NCI-H2227 treated with DMSO at 0.1 percent for 48 hours (cell line): Measurements from ENCODE around the gene TBRG4.
A peak's percentile ranks its signal among the peaks of the same experiment; 100 is the strongest.

ENCODE experiments used
- DNase-seq: peaks from one replicate; lab custom pipeline; 2025; lab: John Stamatoyannopoulos, UW

The TBRG4 gene

DNA sequence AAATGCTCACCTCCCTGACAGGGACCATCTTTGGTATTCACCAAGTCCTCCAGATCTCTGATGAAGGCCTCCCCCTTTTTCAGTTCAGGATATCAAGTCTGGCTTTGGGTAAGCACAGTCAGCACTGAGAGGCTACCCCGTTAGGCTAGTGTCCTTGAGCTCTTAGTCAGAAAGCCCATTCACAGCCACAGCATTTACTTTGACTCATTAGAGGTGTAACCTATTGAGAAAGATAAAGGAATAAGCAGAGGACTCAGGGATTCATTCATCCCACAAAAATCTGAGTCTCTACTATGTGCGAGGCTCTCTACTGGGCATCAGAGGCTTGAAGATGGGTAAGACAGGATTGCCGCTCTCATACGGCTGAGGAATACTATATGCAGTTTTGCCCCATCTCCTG lies 32.1 kb upstream of the TBRG4 start:
- no peak for DNase-seq

DNA sequence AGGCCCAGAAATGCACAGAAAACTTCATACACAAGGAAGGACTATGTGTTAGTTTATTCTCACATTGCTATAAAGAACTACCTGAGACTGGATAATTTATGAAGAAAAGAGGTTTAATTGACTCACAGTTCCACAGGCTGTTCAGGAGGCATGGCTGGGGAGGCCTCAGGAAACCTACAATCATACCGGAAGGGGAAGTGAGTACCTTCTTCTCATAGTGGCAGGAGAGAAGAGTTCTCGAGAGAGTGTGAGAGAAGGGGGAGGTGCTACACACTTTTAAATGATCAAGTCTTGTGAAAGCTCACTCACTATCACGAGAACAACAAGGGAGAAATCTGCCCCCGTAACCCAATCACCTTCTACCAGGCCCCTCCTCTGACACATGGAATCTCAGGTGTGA lies 29.3 kb upstream of the TBRG4 start:
- DNase-seq, result no peak

GRCh38 chr7:45138433-45139267 lies 27.2 kb upstream of the TBRG4 start:
- no peak for DNase-seq

DNA sequence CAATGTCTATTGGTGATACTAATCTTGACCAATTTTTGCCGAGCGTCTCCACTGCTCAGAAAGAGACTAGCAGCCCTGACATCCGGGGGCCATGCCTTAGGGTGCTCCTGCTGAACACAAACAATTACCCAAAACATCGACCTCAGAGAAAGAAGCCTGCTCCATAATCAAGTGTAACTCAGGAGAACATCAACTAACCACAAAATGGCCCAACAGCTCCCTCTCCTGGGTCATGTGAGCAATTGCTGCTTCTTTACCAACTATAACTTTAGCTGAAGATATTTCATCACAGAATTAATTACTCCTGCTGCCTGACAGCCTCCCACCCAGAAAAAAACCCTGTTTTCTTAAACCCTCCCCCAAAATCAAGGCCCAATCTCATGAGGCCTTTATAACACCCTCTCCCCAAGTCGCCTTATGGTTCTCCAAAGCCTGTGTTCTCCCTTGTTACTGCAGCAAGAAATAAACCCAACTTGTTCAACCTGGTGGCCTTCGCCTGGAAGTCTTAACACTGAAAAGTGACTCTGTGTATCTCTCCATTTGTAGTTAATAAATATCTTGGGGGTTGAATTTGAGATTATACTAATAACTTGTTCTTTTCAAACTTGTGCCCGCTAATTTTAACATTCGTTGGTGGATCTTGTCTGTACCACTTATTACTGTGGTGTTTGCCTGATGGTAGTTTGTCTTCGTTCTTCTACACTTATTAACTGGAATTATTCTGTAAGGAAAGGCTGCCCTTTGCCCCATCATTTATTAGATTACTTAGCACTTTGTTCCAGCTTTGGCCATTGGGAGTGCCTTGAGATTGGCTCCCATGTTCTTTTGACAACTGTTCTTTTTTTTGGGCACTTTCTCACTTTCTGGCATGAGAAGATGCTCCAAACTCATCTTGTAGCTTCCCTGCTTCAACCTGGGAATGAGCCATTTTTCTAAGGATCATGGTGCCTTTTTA lies 24.9 kb upstream of the TBRG4 start:
- peak; percentile 71 for DNase-seq

DNA sequence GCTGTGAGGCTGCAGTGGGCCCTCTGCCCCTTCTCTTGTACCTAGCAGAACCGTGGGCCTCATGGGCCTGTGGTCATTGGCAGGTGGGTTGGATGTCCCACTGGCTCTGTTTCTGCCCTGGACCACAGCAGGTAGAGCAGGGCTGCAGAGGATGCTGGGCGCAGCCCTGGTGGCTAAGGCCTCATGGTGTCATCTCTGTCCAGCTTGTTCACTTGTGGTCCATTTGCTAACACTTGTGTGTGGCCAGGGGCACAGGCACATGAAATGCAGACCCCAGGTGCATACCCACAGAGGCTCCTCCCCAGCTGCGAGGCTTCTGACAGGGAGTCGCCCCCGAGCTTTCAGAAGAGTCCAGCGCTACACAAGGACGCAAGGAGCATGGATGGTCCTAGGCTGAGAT lies 22.4 kb upstream of the TBRG4 start:
- DNase-seq, result no peak

GRCh38 chr7:45133352-45133751 lies 21.9 kb upstream of the TBRG4 start:
- DNase-seq, result no peak

GRCh38 chr7:45132708-45133320 lies 21.3 kb upstream of the TBRG4 start:
- DNase-seq, result no peak

DNA sequence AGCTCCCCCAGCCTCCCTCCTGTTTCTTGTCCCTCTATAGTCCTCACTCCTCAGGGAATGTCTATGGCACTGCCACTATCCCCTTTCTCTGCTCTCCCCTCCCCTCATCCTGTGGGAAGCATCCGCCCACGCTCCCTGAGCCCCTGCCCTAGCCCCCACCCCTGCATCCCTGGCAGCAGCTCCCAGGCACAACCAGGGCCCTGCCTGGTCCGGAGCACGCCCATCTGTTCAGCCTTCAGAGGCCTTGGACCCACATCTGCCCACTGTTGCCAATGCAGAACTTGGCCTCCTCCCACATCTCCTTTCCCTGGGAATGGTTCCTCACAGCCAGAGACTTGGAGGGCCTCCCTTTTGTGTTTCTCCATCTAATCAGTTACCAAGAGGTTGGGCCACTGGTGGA lies 20.4 kb upstream of the TBRG4 start:
- DNase-seq, result no peak

DNA sequence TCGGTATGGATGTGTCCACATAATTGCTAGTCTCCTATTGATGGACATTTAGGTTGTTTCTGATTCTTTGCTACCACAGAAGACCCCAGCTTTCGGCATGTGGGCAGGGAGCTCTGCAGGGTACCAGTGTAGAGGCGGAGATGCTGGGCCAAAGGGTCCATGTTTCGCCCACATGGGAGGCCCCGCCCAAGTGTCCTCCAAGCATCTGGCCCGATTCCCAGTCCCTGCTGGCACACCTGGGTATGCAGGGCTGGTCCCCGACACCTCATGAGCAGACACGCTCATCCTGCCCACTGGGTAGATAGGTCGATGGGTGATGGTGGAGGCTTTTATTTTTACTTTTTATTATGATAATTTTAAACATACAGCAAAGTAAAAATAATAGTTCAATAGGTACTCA lies 19.4 kb upstream of the TBRG4 start:
- no peak for DNase-seq

- DNase-seq, result no peak
These were observed 18.4 kb upstream of the TBRG4 start for GRCh38 chr7:45129906-45130305.

- no peak for DNase-seq
These were observed 17.8 kb upstream of the TBRG4 start for GRCh38 chr7:45129181-45129800.

GRCh38 chr7:45126920-45127319 lies 15.4 kb upstream of the TBRG4 start:
- no peak for DNase-seq

GRCh38 chr7:45126201-45126600 lies 14.7 kb upstream of the TBRG4 start:
- no peak for DNase-seq

DNA sequence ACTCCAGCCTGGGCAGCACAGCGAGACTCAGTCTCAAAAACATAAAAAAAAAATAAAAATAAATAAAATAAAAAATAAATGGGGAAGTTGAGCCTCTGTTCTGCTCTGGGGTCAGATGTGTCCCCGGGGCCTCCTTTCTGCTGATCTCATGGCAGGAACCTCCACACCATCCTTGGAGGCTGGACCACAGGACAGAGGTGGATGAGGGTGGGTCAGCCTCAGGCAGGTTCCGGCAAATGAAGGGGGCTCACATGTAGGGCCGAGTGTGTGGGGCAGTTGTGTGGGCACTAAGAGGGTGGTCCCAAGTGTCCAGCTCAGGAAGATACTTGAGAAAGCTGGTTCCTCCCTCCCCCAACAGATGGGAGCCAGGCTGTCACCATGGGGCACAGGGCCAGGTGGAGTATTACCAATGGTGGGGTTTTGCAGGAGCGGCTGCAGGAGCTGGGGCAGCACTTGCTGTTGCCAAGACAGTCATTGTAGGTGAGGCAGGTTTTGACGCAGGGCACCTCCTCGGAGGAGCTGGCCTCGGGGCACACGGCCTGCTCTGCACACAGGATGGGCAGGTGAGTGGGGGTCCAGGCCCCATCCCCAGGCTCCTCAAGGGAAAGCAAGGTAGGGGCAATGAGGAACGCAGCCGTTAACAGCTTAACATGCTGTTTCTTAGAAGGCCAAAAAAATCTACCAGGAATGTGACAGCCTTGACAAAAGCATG lies 13.9 kb upstream of the TBRG4 start:
- DNase-seq, result no peak

DNA sequence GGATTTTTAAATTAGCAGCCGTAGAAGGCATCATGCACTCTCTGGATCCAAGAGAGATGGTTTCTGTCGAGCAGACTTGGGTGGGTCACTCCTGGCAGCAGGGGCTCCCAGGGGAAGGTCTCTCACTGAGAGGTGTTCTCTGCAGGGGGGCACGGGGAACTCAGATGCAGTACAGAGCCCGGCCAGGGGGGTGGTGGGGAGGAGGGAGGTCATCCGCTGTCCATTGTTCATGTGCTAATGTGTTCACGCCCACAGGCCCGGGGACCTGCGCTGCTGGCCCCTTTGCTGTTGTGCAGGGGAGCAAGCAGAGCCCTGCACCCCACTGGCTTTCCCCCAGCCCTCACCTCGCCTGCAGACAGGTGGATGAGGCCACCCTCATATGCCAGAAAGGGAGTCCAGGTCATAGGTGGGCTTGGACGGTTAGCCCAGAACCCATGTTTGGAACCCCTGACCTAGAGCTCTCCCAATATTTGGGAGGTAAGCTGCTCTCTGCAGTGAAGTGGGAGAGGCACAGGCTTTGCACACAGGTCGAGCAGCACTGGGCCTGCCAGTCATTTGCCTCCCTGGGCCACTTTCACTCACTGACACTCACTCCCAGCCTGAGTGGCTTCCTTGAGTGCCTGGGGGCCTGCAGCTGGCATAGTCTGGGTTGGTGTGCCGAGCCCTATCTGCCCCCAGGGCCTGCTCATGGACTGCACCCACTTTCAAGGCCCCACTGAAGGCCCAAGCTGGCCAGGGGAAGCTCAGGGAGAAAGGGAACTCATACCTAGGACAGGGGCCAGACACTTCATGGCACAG lies 12.6 kb upstream of the TBRG4 start:
- DNase-seq, result no peak

DNA sequence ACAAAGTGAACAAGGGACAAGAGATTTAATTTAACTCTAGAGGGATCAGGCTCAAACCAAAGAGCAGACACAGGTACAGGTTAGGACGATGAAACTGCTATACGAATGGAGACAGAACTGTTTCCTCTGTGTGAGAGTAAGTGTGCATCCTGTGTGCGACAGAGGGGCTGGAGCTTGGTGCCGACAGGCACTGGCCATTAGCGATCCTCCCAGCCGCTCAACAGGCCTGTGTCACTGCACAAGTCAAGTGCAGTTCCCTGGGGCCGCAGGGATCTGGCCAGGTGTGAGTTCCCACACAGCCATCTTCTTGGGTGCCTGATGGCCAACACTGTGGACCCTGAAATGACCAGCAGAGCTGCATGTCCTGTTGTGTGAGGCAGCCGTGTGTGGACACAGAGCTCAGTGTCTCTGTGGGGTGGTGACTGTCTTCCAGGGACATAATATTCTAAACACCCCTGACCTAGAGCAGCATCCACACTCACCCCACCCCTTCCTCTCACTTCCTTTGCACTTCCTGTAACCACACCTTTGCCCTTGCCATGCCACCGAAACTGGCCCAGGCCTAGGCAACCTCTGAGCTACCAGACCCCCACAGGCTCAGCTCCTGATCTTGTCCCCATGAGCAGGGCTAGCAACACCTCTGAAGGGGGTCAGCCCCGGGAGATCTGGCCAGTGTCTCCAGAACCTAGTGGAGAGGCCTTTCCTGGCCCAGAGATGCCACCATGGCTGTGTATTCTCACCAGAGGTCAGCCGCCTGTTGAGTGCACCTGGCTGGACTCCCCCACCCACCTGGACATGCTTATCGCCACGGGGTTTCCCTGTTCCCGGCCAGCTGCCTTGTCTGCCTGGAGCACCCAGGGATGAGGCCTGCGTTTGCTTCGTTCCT lies 11.7 kb upstream of the TBRG4 start:
- no peak for DNase-seq

GRCh38 chr7:45119550-45119949 lies 8.1 kb upstream of the TBRG4 start:
- no peak for DNase-seq

GRCh38 chr7:45118889-45119331 lies 7.4 kb upstream of the TBRG4 start:
- DNase-seq, result no peak

GRCh38 chr7:45118292-45118691 lies 6.8 kb upstream of the TBRG4 start:
- no peak for DNase-seq

GRCh38 chr7:45117582-45117981 lies 6.1 kb upstream of the TBRG4 start:
- DNase-seq, result no peak
